GM21528 (cell line): ENCODE results near the gene THG1L.
A peak's percentile ranks its signal among the peaks of the same experiment; 100 is the strongest.
"Not testable (repeated sequence)": the region's sequence is repeated elsewhere in the genome, so short reads cannot be mapped to it uniquely, and the experiment has no call there.

ENCODE experiments used
- ATAC-seq: cut with Tn5 transposase; IDR thresholded peaks from one replicate; pipeline ENCODE4 v1.9.1; 2021; ENCODE audit warnings: mild to moderate bottlenecking, moderate library complexity; ENCODE audit not compliant: unreplicated experiment, low FRiP score

Gene THG1L

DNA sequence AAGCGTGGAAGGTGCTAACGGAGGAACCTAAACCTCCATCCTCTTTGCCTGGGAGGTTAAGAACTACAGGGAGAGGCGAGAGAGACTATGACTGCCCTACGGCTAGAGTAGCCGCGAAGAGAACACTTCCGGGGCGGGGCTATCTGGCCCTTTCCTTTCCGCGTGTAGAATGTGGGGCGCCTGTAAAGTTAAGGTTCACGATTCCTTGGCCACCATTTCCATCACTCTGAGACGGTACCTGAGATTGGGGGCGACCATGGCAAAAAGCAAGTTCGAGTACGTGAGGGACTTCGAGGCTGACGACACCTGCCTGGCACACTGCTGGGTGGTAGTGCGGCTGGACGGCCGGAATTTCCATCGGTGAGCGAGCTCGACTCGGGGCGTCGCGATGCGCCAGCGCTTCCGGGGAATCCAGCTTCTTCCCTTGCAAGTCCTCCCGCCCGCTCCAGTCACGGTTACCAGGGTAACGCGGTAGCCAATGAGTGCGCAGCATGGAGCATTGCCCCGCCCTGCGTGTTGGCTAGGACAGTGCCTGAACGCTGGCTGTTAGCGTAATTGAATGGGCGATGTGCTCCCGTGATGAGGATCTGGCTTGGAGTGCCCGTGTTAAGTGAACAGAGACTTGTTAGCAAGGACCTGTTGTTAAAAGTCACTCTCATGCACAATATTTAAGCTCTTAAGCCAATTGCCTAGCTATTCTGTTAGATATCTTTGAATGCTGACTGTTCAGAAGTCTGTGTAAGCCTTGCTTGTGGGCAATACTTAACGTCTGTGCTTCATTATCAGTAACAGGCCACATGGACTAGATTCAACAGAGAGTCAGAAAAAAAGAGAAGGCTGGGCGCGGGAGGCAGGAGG lies at the start of gene THG1L:
Gene THG1L (plus strand): TSS at position 149 of the 858 bp plus-strand sequence. CDS start 21 bp downstream, at position 170.
- peak; percentile 96 for ATAC-seq

DNA sequence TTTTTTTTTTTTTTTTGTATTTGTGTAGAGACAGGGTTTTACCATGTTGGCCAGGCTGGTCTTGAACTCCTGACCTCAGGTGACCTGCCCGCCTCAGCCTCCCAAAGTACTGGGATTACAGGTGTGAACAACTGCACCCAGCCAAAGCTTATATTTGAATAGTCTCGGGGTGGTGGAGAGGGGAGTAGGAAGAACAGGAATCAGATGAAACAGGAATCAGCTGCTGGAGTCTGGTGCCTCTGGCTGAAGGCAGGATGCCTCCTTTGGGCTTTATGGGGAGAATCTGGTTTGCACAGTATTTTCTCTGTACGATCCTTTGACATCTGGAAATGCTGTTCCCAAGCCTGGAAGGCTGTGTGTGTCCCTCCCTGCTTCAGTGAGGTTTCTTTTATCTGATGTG lies 49.0 kb upstream of the THG1L start:
- no peak for ATAC-seq

DNA sequence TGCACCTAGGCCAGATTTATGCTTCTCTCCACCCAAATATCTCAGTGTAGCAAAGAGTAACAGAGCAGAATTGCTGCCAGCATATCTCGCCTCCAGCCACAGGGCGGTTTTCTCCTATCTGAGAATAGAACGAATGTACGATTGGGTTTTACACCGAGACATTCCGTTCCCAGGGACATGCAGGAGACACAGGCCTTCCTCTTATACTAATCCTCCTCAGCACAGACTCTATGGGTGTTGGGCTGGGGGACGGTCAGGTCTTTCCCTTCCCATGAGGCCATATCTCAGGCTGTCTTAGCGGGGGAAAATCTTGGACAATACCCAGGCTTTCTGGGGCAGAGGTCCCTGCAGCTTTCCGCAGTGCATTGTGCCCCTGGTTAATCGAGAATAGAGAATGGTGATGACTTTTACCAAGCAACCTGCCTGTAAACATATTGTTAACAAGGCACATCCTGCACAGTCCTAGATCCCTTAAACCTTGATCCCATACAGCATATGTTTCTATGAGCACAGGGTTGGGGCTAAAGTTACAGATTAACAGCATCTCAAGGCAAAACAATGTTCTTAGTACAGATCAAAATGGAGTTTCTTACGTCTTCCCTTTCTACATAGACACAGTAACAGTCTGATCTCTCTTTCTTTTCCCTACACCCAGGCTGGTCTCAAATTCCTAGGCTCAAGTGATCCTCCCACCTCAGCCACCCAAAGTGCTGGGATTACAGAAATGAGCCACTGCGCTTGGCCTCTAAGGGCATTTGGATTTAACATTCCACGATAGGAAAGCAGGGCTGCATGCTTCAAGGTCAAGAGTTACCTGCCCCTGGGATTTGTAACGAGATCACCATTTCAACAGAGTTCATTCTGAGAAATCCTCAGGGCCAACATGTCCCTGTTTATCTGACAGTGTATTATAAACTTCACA lies 44.7 kb upstream of the THG1L start:
- ATAC-seq: not testable (repeated sequence)

DNA sequence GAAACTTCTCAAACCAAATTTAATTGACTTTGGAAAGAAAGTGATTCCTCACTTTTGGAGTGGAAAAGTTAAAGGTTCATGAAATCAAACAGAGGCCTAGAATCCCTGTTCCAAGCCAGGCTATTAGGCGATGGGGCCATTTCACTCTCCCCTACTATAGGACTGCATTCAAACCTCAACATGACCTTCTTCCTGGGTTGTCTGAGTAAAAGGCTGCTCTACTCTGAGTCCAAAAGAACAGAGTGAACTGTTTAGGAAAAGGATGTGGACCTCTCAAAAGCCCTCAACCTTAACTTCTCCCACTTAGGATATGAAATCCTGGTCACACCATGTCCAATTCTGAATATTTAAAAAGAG lies 44.0 kb upstream of the THG1L start:
- no peak for ATAC-seq

DNA sequence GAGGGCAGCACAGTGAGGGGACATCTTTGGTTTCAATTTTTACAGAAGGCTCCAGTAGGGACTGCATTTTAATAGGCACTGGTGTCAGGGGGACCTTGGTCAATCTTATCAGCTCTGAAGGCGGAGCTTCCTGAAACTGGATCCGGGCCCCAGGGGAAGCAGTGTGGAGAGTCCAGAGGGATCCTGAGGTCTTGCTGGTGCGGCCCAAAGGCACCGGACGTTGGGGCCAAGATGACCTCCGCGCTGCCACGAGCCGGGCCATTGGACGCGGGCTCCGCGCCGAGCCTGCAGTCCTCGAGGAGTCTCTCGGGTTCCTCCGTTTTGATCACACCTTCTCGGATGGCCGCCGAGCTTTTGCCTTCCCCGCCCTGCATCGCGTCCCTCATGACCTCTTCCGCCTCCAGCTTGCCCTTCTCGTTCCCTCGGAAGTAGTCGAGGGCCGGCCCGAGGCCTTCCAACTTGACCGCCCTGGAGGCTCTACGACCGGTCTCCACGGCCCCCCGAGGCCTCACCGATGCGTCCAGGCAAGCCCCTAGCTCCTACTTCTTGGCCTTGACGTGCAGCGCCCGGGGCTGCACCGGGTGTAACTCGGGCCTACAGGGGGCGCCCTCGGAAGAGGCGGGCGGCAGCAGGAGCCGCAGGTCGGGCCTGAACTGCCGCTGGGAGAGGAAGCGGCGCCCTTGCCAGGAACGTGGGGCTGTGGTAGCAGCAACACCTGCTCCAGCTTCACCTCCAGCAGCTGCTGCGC lies 41.1 kb upstream of the THG1L start:
- ATAC-seq: no peak

DNA sequence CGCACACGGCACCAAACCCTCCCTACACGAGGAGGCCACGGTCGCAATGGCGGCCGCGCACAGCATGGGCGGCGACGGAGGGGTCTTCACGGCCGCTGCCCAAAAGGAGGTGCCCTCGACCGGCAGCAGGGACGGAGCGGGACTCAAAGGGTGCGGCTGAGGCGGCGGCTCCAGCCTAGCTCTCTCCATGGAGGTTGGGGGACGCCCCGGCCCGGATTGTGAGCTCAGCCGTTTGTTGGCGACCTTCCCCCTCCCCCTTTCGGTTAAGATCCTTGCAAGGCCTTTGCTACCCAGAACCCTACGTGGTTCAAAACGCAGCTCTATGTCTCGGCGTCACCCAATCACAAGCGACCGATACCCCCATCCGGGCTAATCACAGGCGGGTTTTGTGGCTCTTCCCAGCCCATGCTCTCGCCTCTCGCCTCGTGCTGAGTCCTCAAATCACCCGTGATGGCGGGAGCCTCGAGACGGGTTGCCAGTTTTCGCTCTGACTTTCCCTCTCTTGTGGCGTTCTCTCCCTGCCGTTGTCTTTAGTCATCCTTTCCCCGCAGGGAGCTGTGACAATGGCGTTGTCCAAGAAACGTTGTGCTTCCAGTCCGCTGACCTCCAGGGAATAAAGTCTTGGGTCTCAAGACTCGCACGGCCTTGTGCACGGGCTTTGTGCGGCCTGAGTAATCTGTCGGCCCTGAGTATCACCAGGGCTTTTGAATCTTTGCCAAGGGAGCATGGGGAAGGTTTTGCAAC lies 40.4 kb upstream of the THG1L start:
- no peak for ATAC-seq

DNA sequence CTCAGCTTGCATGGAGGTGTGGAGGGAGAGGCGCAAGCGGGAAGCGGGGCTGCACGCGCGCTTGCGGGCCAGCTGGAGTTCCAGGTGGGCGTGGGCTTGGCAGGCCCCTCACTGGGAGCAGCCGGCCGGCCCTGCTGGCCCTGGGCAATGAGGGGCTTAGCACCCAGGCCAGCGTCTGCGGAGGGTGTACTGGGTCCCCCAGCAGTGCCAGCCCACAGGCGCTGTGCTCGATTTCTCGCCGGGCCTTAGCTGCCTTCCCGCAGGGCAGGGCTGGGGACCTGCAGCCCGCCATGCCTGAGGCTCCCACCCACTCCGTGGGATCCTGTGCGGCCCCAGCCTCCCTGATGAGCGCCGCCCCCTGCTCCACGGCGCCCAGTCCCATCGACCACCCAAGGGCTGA lies 37.4 kb upstream of the THG1L start:
- ATAC-seq: not testable (repeated sequence)

DNA sequence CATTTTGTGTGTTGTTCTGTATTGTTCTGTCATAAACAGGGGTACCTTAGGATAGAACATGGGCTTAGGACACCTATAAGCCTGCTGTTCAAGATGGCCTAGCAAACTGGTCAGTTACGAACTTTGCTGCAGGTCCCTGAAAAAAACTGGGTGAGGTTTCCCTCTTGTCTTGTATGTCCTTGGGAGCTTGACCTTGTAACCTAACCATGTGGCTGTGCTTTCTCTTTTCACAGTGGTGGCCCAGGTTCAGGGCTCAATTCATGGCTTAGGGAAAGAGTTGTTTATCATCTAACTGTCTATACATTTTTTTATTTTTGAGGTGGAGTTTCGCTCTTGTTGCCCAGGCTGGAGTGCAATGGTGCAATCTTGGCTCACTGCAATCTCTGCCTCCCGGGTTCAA lies 35.1 kb upstream of the THG1L start:
- ATAC-seq: not testable (repeated sequence)

DNA sequence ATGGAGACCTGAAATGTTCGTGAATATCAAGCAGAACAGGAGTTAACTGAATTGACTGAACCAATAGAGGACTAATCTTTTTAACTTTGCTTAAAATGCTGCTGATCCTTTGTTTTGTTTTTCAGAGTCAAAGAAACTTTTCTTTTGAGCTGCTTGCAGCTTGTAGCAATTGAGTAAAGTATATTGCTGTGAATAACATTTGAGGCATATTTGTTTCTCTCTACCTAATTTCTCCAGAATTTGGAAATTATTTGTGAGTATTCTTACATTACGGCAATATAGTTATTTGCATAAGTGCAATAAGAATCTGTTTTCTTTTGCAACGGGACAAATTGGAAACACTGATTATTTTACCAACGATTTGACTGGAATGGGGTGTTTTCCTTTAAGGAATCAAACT lies 32.5 kb upstream of the THG1L start:
- ATAC-seq: not testable (repeated sequence)

DNA sequence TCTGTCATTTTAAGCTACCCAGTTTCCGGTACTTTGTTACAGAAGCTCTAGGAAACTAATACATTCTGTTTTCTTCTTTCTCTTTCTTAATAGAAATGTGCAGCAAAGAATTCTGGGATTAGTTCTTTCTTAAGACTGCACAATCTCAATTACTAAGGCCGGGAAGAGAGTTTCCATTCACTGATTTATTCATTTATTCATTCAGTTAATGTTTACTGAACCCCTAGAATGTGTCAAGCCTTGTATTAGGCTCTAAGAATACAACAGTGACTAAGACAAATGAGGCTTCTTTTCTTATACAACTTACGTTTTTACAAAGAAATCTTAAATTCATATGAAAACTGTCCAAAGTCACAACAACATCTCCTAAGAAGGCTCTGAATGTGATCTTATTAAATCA lies 27.5 kb upstream of the THG1L start:
- no peak for ATAC-seq

DNA sequence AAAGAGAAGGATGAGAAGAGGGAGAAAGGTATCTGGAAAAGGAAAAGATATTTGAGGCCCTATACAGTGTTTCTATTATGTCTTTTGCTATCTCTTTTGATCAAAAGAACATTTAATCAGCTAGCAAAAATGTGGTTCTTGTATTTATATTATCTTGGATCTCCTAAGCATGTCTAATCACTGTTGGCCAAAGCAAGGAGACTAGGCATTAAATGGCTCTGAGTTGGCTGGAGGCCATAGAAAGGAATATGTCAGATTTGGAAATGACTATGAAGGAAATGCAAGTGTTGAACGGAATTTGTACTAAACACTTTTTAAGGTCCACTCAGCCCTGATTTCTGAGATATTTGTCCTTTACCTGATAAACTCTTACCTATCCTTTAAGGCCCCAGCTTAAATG lies 22.4 kb upstream of the THG1L start:
- no peak for ATAC-seq

DNA sequence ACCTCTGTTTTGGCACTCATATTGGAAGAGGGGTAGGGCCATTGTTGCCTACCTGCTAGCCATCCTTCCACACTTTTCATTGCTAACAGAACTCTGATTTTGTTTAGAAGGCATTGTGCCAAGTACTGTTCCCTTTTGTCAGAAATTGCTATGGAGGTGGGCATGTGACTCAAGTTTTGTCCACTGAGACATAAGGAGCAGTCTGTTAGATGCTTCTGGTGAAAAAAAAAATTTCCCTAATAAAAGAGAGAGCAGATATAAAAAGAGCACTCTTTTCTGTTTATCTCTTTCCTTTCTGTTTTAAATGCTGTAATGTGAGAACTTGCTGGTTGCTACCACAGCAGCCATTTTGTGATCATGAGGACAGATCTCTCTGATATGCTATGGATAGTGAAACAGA lies 21.9 kb upstream of the THG1L start:
- no peak for ATAC-seq

DNA sequence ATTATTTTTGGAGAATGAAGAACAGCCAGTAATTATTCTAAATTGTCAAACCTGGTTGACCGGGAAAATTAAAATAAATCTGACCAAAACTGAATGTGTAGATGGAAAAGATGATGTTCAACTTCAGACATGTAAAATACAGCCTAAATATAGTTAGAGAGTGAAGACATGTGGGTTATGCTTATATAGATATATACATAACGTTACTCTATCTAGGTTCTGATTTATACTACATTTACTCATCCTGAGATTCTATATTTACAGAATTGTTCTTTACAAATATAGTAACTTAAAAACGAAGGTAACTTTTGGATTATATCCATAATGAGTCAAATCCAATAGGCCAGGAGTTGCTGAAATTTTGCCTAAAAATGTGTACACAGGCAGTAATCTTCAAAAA lies 20.8 kb upstream of the THG1L start:
- no peak for ATAC-seq

DNA sequence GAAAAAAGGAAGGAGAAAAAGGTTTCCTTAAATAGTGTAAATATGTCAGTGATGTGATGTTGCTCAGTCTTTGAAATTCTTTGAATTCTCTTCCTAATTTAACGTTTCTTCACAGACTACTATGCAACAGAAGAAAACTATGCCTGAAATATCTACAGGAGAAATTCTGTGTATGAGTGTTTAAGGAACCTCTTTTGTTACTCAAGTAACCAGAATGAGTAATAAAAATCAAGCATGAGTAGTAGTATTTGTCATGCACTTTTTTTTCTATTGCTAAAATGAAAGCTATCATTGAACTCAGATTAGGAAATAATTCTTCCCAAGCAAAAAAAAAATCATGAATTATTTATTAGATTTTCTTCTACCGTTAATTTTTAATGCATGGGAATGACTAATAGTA lies 20.3 kb upstream of the THG1L start:
- ATAC-seq: no peak

DNA sequence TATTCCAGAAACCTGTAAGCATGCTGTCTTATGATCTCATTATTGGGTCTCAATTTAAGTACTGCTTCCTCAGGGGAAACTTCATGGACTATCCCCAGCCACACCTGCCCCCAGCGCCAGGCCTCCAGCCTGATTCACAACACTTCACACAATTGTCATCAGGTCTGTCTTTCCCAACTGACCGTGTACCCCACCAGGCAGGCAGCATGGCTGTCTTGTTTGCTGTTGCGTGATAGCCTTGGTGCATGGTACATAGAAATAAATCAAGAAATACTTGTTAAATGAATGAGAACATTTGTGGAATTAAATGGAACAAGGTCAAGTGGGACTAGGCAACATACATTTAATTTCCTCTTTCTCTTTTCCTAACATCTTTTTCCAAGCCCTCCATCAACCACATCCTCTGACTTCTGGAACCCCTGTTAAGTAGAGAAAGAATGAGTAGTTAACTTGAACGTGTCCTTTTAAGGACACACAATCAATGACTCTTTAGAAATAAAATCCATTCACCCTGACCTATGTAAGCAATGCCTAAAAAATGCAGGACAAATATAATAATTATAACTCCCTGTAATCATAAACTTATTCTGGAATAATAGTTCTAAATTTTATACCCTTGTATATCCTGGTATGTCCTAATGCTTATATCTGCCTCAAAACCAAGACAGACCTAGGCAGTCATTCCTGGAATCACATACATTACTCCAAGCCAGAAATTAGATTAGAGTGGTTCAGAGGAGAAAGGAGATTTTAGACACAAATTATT lies 17.2 kb upstream of the THG1L start:
- no peak for ATAC-seq

DNA sequence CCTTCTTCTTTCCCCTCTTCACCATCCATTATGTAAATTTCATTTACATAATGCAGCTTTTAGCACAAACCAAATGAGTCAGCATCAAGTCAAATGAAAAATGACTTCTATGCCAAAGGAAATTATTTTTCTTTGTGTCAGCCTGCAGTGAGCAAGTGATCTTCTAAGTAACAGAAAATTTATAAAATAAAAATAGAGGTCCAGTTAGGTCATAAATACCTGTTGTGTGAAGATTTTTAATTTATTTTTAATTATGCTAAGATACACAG lies 16.7 kb upstream of the THG1L start:
- no peak for ATAC-seq

DNA sequence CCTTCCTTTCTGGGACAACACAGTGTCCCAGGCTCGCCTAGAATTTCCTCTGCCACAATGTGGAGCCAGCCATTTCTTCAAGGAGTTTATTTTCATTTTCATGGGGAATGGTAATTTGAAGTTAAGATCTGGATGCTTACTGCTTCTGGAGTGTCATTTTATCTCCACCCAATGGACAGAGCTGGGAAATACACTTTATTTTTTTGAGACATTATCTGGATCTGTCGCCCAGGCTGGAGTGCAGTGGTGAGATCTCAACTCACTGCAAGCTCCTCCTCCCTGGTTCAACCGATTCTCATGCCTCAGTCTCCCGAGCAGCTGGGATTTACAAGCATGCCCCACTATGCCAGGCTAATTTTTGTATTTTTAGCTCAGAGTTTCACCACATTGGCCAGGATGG lies 12.7 kb upstream of the THG1L start:
- ATAC-seq: no peak

DNA sequence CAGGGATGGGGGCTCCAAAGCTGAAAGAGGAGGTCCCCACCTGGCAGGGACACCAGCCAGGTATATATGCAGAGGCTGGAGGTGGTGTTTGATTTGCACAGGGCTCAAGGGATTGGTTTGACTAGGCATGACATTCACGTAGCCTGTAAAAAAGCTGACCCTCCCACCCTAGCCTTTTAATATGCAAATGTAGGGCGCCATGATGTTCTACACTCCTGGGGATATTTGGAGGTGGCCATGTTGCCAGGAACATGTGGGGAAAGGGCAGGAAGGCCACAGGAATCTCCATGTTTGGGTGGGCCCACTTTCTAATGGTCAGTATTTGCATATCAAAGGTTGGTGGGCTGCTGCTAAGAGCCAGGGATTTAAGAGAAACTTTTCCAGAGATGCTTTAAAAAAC lies 12.0 kb upstream of the THG1L start:
- no peak for ATAC-seq

DNA sequence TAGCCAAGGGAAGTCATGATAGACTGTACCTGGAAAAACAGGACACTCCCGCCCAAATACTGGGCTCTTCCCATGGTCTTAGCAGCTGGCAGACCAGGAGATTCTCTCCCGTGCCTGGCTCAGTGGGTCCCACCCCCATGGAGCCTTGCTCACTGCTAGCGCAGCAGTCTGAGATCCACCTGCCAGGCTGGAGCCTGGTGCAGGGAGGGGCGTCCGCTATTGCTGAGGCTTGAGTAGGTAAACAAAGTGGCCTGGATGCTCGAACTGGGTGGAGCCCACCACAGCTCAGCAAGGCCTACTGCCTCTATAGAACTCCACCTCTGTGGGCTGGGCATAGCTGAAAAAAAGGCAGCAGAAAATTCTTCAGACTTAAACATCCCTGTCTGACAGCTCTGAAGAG lies 10.1 kb upstream of the THG1L start:
- no peak for ATAC-seq

DNA sequence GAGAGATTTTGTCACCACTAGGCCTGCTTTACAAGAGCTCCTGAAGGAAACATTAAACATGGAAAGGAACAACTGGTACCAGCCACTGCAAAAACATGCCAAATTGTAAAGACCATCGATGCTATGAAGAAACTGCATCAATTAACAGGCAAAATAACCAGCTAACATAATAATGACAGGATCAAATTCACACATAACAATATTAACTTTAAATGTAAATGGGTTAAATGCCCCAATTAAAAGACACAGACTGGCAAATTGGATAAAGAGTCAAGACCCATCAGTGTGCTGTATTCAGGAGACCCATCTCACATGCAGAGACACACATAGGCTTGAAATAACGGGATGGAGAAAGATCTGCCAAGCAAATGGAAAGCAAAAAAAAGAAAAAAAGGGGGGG lies 8.3 kb upstream of the THG1L start:
- ATAC-seq: not testable (repeated sequence)
